H1 (cell line): Measurements from ENCODE around the gene DVL3. TPM values are rescaled to one million over a fixed set of nuclear protein-coding genes. Genes with fewer than 3 reads are reported as not detected.

ENCODE experiments used
- CTCF ChIA-PET: fragments of 300-600 bp; sonication (Branson Sonifier 250); formaldehyde crosslinking; loops from one replicate; lab custom pipeline; 2021; ENCODE audit not compliant: partially characterized antibody; lab: Charles Lee
- POLR2A ChIA-PET: fragments of 300-600 bp; sonication (Branson Sonifier 250); formaldehyde crosslinking; loops from one replicate; lab custom pipeline; 2021; ENCODE audit warnings: inconsistent platforms; ENCODE audit not compliant: partially characterized antibody; lab: Charles Lee
- DNase-seq, 2 experiments: peaks; one replicate each; pipeline versions ENCODE4 v3.0.0 to v3.0.0-alpha.2; 2010 to 2022; ENCODE audit warnings: low spot score in 2 of 2, low read depth in 1 of 2, mixed read lengths in 1 of 2
- FAIRE-seq: peaks from 2 replicates; lab custom pipeline; 2011; peaks lifted over from hg19 to GRCh38; lab: Jason Lieb, UNC
- H2AFZ ChIP-seq: 2 replicates; pipeline ENCODE4 v1.8.1; 2012; ENCODE audit warnings: low read length, inconsistent platforms
- H2AK5ac ChIP-seq: 2 replicates; pipeline ENCODE4 v1.6.1; 2013; ENCODE audit warnings: low read depth, low read length
- H2BK120ac ChIP-seq: replicated peaks from 2 replicates; pipeline ENCODE3; 2013; ENCODE audit warnings: low read depth, low read length, inconsistent platforms
- H2BK12ac ChIP-seq: 2 replicates; pipeline ENCODE4 v1.6.1; 2013; ENCODE audit warnings: low read depth, low read length
- H2BK15ac ChIP-seq: 2 replicates; pipeline ENCODE4 v1.6.1; 2013; ENCODE audit warnings: low read length
- H2BK20ac ChIP-seq: 2 replicates; pipeline ENCODE4 v1.6.1; 2013; ENCODE audit warnings: low read length
- H2BK5ac ChIP-seq: 2 replicates; pipeline ENCODE4 v1.6.1; 2013; ENCODE audit warnings: low read depth, low read length
- H3K14ac ChIP-seq: 2 replicates; pipeline ENCODE4 v1.6.1; 2013; ENCODE audit warnings: inconsistent platforms; ENCODE audit not compliant: insufficient read length
- H3K18ac ChIP-seq: 2 replicates; pipeline ENCODE4 v1.6.1; 2013; ENCODE audit warnings: low read length; ENCODE audit errors: extremely low read depth
- H3K23ac ChIP-seq: 2 replicates; pipeline ENCODE4 v1.6.1; 2013; ENCODE audit warnings: inconsistent platforms; ENCODE audit not compliant: insufficient read length
- H3K23me2 ChIP-seq: 2 replicates; pipeline ENCODE4 v1.6.1; 2013; ENCODE audit warnings: low read depth, low read length
- H3K27ac ChIP-seq: 2 replicates; pipeline ENCODE4 v1.6.1; 2011; ENCODE audit warnings: low read depth, low read length, inconsistent platforms
- H3K27me3 ChIP-seq, 4 experiments: replicated peaks in 1 of 4; 1 replicate in 1 of 4; 2 replicates in 3 of 4; pipeline versions ENCODE4 v1.6.1 to v1.8.1; 2011 to 2013; ENCODE audit warnings: low read length in 3 of 4, mild to moderate bottlenecking in 3 of 4, inconsistent platforms in 2 of 4, mixed read lengths in 2 of 4, moderate library complexity in 1 of 4; ENCODE audit not compliant: control insufficient read depth in 3 of 4, insufficient read depth in 3 of 4; ENCODE audit errors: extremely low read depth in 1 of 4
- H3K36me3 ChIP-seq, 4 experiments: 2 replicates each; pipeline versions ENCODE4 v1.6.1 to v1.8.1; 2011 to 2013; ENCODE audit warnings: mild to moderate bottlenecking in 4 of 4, low read length in 3 of 4, moderate library complexity in 2 of 4, control low read depth in 1 of 4, inconsistent platforms in 1 of 4; ENCODE audit not compliant: insufficient read depth in 4 of 4, control insufficient read depth in 2 of 4
- H3K4ac ChIP-seq: replicated peaks from 2 replicates; pipeline ENCODE3; 2013; ENCODE audit warnings: low read length, low read depth, mixed read lengths, inconsistent platforms; ENCODE audit not compliant: insufficient read length
- H3K4me1 ChIP-seq, 4 experiments: replicated peaks in 1 of 4; 1 replicate in 1 of 4; 2 replicates in 3 of 4; pipeline versions ENCODE4 v1.6.1 to v1.8.1; 2011 to 2013; ENCODE audit warnings: low read length in 3 of 4, inconsistent platforms in 2 of 4, mixed read lengths in 1 of 4; ENCODE audit not compliant: insufficient read depth in 4 of 4, control insufficient read depth in 3 of 4
- H3K4me2 ChIP-seq, 2 experiments: 2 replicates each; pipeline versions ENCODE4 v1.6.1 to v1.8.1; 2011 to 2013; ENCODE audit warnings: low read depth in 2 of 2, low read length in 2 of 2, control low read depth in 1 of 2, inconsistent platforms in 1 of 2, mild to moderate bottlenecking in 1 of 2; ENCODE audit not compliant: insufficient read depth in 1 of 2
- H3K4me3 ChIP-seq, 4 experiments: fragments of 200-600, 300-600 bp in 1 of 4; sonication (generic), shearing (Covaris generic), sonication (Bioruptor Twin) in 1 of 4; 2 replicates each; pipeline versions ENCODE4 v1.5.1 to v1.8.1; 2011 to 2016; ENCODE audit warnings: low read length in 4 of 4, low read depth in 3 of 4, control low read depth in 2 of 4, inconsistent platforms in 2 of 4, mild to moderate bottlenecking in 2 of 4, mixed read lengths in 1 of 4, moderate library complexity in 1 of 4; ENCODE audit not compliant: insufficient read depth in 2 of 4; ENCODE audit errors: extremely low read depth in 1 of 4
- H3K56ac ChIP-seq: replicated peaks from 2 replicates; pipeline ENCODE3; 2013; ENCODE audit warnings: low read depth, mild to moderate bottlenecking, mixed read lengths, low read length, inconsistent platforms; ENCODE audit not compliant: insufficient read length
- H3K79me1 ChIP-seq: 2 replicates; pipeline ENCODE4 v1.6.1; 2013; ENCODE audit warnings: low read depth, low read length, control low read depth
- H3K79me2 ChIP-seq, 2 experiments: 2 replicates each; pipeline versions ENCODE4 v1.6.1 to v1.8.1; 2012 to 2013; ENCODE audit warnings: low read length in 2 of 2, mild to moderate bottlenecking in 2 of 2, inconsistent platforms in 1 of 2; ENCODE audit not compliant: insufficient read depth in 2 of 2, control insufficient read depth in 1 of 2
- H3K9ac ChIP-seq, 4 experiments: replicated peaks in 1 of 4; 1 replicate in 1 of 4; 2 replicates in 3 of 4; pipeline versions ENCODE4 v1.6.1 to v1.8.1; 2011 to 2013; ENCODE audit warnings: low read depth in 3 of 4, low read length in 3 of 4, control low read depth in 2 of 4, mild to moderate bottlenecking in 2 of 4, moderate library complexity in 2 of 4, inconsistent platforms in 1 of 4; ENCODE audit errors: extremely low read depth in 1 of 4
- H3K9me3 ChIP-seq, 2 experiments: 2 replicates each; pipeline versions ENCODE4 v1.6.1 to v1.8.1; 2012 to 2013; ENCODE audit warnings: mild to moderate bottlenecking in 2 of 2, moderate library complexity in 2 of 2, control low read depth in 1 of 2, inconsistent platforms in 1 of 2, low read depth in 1 of 2, low read length in 1 of 2, mixed read lengths in 1 of 2; ENCODE audit not compliant: insufficient read depth in 2 of 2
- H4K20me1 ChIP-seq, 2 experiments: replicated peaks in 1 of 2; 2 replicates each; pipeline versions ENCODE3 to v1.8.1; 2011 to 2013; ENCODE audit warnings: inconsistent platforms in 2 of 2, low read length in 2 of 2, mild to moderate bottlenecking in 1 of 2; ENCODE audit not compliant: insufficient read depth in 2 of 2, control insufficient read depth in 1 of 2
- H4K5ac ChIP-seq: 2 replicates; pipeline ENCODE4 v1.6.1; 2013; ENCODE audit warnings: low read length, low read depth, mixed read lengths, inconsistent platforms; ENCODE audit not compliant: insufficient read length
- H4K8ac ChIP-seq: 2 replicates; pipeline ENCODE4 v1.8.0; 2013; ENCODE audit warnings: mild to moderate bottlenecking, moderate library complexity, low read length, inconsistent platforms; ENCODE audit not compliant: insufficient read depth; ENCODE audit errors: extremely low read depth
- H4K91ac ChIP-seq: replicated peaks from 2 replicates; pipeline ENCODE3; 2013; ENCODE audit warnings: low read length, mixed read lengths, inconsistent platforms; ENCODE audit not compliant: insufficient read length
- RAD21 ChIP-seq, 2 experiments: IDR thresholded peaks in 1 of 2; conservative IDR thresholded peaks in 1 of 2; 2 replicates each; pipeline ENCODE4 v1.6.1; 2011; ENCODE audit warnings: low read depth in 2 of 2, low read length in 2 of 2, improper control_type of control experiment in 1 of 2, inconsistent platforms in 1 of 2, mild to moderate bottlenecking in 1 of 2, moderate library complexity in 1 of 2
- WGBS, 2 experiments: shearing (Covaris generic) in 1 of 2; methylation state at CpG; one replicate each; pipeline versions ENCODE4 v1.1.6 to v1.1.7; 2013 to 2015; ENCODE audit warnings: low lambda C conversion rate in 2 of 2, mixed read lengths in 2 of 2, inconsistent platforms in 1 of 2, low coverage in 1 of 2, missing lambda C conversion rate in 1 of 2; ENCODE audit not compliant: insufficient replicate concordance in 2 of 2, insufficient coverage in 1 of 2, insufficient read length in 1 of 2; ENCODE audit errors: extremely low coverage in 1 of 2, missing lambda C conversion rate in 1 of 2; 5-methylcytosine and 5-hydroxymethylcytosine counted together
- polyA plus RNA-seq, 7 experiments: library from polyadenylated mRNA; depleted of rRNA in 3 of 7; stranded (reverse) in 5 of 7; unstranded in 2 of 7; fragments of >200 nt in 5 of 7; fragments of 200-250 nt in 2 of 7; gene quantifications; 1 replicate in 5 of 7; 2 replicates in 1 of 7; 4 replicates in 1 of 7; pipeline versions ENCODE4 v1.2.1 to v1.2.3, GENCODE V29; 2011 to 2013; ENCODE audit warnings: missing spikeins in 2 of 7, mixed read lengths in 2 of 7
- total RNA-seq: library from RNA; stranded (reverse); fragmentation: NEBNext Ultra II Directional; extraction: Animal tissue kit (Norgen Biotek cat#: 25700); gene quantifications from 2 replicates; pipeline ENCODE4 v1.2.1, GENCODE V29; 2021
- TF ChIP-seq, protein P1 (sequence below), 3 experiments: IDR thresholded peaks; 1 replicate in 2 of 3; 2 replicates in 1 of 3; pipeline versions ENCODE4 v1.5.1 to v1.6.1; 2011; ENCODE audit warnings: low read length in 3 of 3, mild to moderate bottlenecking in 3 of 3, inconsistent platforms in 2 of 3, low read depth in 1 of 3, moderate library complexity in 1 of 3; ENCODE audit not compliant: insufficient read depth in 1 of 3; ENCODE audit errors: control extremely low read depth in 1 of 3
- TF ChIP-seq, protein P2 (sequence below): IDR thresholded peaks from 2 replicates; pipeline ENCODE4 v1.6.1; 2012; ENCODE audit warnings: inconsistent platforms

The DVL3 gene
- total and polyA plus RNA-seq, 2 of the 8 experiments (the other 6 are each of a cell fraction or from before 2014, with no cell fraction given), result 38.5 to 66.6 TPM

DNA sequence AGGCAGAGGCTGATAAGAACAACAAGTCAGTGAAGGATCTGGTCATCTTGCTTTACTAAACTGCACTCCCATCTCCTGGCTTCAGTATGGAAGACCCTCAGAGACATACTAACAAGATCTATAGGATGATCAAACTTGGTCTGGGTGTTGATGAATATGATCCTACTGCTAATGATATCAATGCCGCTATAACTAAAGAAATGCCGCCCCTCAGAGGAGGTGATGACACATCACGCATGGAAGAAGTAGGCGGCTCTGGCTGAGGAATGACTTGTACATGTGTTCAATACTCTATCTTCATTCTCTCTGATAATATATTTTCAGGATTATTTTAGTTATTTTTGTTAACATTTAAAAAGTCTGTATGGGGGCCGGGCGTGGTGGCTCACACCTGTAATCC, 37.5 kb upstream of the DVL3 start:
- Histone ChIP-seq H3K27ac (no peak overlapping the region), H3K23ac (no peak overlapping the region), H4K5ac (no peak overlapping the region), H4K91ac (no peak overlapping the region), H3K4me1 (no peaks in the 10 kb centered on the region), H3K79me2 (no peaks in the 10 kb centered on the region), H3K56ac (no peak overlapping the region), H3K23me2 (no peaks in the 10 kb centered on the region), H3K4ac (no peak overlapping the region), H3K9ac (no peak overlapping the region), H2AFZ (no peak overlapping the region), H3K14ac (no peak overlapping the region), H2BK15ac (no peak overlapping the region), H2BK5ac (no peak overlapping the region), H4K8ac (no peak overlapping the region), H2BK12ac (no peak overlapping the region)
- POLR2A ChIA-PET, result no interaction called here
- FAIRE-seq, result no peak
- TF ChIP-seq RAD21 (IDR thresholded peaks at IDR 0.05 in 1 of 2, conservative IDR thresholded peaks at IDR 0.05 in 1 of 2; ENCODE audit: low read depth in 2 of 2, low read length in 2 of 2), result peak; percentile 52 to 61
- TF ChIP-seq, protein P1, sequence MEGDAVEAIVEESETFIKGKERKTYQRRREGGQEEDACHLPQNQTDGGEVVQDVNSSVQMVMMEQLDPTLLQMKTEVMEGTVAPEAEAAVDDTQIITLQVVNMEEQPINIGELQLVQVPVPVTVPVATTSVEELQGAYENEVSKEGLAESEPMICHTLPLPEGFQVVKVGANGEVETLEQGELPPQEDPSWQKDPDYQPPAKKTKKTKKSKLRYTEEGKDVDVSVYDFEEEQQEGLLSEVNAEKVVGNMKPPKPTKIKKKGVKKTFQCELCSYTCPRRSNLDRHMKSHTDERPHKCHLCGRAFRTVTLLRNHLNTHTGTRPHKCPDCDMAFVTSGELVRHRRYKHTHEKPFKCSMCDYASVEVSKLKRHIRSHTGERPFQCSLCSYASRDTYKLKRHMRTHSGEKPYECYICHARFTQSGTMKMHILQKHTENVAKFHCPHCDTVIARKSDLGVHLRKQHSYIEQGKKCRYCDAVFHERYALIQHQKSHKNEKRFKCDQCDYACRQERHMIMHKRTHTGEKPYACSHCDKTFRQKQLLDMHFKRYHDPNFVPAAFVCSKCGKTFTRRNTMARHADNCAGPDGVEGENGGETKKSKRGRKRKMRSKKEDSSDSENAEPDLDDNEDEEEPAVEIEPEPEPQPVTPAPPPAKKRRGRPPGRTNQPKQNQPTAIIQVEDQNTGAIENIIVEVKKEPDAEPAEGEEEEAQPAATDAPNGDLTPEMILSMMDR (IDR thresholded peaks at IDR 0.05; ENCODE audit: control extremely low read depth in 1 of 3, insufficient read depth in 1 of 3, low read depth in 1 of 3, low read length in 3 of 3), result peak; percentile 15 to 23 (median 21); a peak in 3 of 4 replicates
- TF ChIP-seq, protein P2, sequence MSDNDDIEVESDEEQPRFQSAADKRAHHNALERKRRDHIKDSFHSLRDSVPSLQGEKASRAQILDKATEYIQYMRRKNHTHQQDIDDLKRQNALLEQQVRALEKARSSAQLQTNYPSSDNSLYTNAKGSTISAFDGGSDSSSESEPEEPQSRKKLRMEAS, result no peak
- TF ChIP-seq, all 59 proteins: peak for 2
- H2BK20ac ChIP-seq, result no peak overlapping the region
- H3K4me3 ChIP-seq, result no peak overlapping the region
- no peaks in the 10 kb centered on the region for H3K27me3 ChIP-seq
- no peak overlapping the region for H2AK5ac ChIP-seq
- 87% methylated on average over 6 of the region's 6 CpGs; no CpG with 5 or more reads in 1 of the 2 experiments for WGBS, 2 experiments
- no peak overlapping the region for H3K4me2 ChIP-seq
- H4K20me1 ChIP-seq, result no peaks in the 10 kb centered on the region
- no peak for DNase-seq
- no peak overlapping the region for H2BK120ac ChIP-seq
- no peaks in the 10 kb centered on the region for H3K9me3 ChIP-seq
- CTCF ChIA-PET, result interaction anchor here (0.7 to 1.3 kb wide), 3 partner anchors 10 to 74 kb away, joined by 3 to 4 read pairs (median 3); no protein-coding TSS in a partner anchor
- no peak overlapping the region for H3K18ac ChIP-seq
- no peaks in the 10 kb centered on the region for H3K36me3 ChIP-seq
- no peaks in the 10 kb centered on the region for H3K79me1 ChIP-seq
